ENCODE results near the gene VSIG2.

The VSIG2 gene

DNA sequence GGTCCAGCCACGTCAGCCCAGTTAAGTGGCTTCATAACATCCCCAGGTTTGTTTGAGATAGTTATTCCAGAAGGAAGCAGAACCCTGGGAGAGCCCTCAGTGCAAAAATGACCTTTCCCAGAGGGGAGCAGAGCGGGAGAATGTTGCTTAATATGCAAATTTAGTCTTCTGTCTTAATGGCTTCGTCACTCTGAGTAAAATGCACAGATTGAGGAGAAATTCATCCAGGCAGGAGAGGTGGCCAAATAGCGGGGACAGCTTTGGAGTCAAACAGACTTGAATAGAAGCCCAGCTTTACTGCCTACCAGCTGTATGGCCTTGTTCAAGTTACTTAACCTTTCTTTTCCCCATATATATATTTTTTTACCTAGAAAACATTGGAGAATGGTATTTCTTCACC, 24.6 kb downstream of the VSIG2 start:
- no peak overlapping the region for H3K4me3 ChIP-seq (ENCODE audit: low read length)
- H3K4me1 ChIP-seq (ENCODE audit: control insufficient read depth, insufficient read depth, low read length) = peaks cover 13% of the 10 kb centered on the region
- no peaks in the 10 kb centered on the region for H3K36me3 ChIP-seq (ENCODE audit: insufficient read depth, low read length)
- H3K9ac ChIP-seq (ENCODE audit: low read depth, low read length) = no peak overlapping the region
- peaks cover 28% of the 10 kb centered on the region for H3K27me3 ChIP-seq (ENCODE audit: control insufficient read depth, insufficient read depth, low read length)
- H3K9me3 ChIP-seq (replicated peaks; ENCODE audit: low read length) = no peaks in the 10 kb centered on the region
- no peak overlapping the region for H3K4me2 ChIP-seq (ENCODE audit: low read length)

GRCh38 chr11:124725719-124726105, 26.3 kb downstream of the VSIG2 start:
- Histone ChIP-seq H3K4me3 (ENCODE audit: low read length) (peak overlapping the region; percentile 14), H3K4me1 (ENCODE audit: control insufficient read depth, insufficient read depth, low read length) (peaks cover 13% of the 10 kb centered on the region), H3K9me3 (replicated peaks; ENCODE audit: low read length) (no peaks in the 10 kb centered on the region), H3K4me2 (ENCODE audit: low read length) (peak overlapping the region; percentile 29), H3K36me3 (ENCODE audit: insufficient read depth, low read length) (no peaks in the 10 kb centered on the region), H3K9ac (ENCODE audit: low read depth, low read length) (no peak overlapping the region), H3K27me3 (ENCODE audit: control insufficient read depth, insufficient read depth, low read length) (peaks cover 46% of the 10 kb centered on the region)

GRCh38 chr11:124724979-124725718, 26.9 kb downstream of the VSIG2 start:
- H3K27me3 ChIP-seq (ENCODE audit: control insufficient read depth, insufficient read depth, low read length) = peaks cover 48% of the 10 kb centered on the region
- no peaks in the 10 kb centered on the region for H3K9me3 ChIP-seq (replicated peaks; ENCODE audit: low read length)
- H3K4me2 ChIP-seq (ENCODE audit: low read length) = peak overlapping the region; percentile 29
- no peak overlapping the region for H3K4me3 ChIP-seq (ENCODE audit: low read length)
- peaks cover 13% of the 10 kb centered on the region for H3K4me1 ChIP-seq (ENCODE audit: control insufficient read depth, insufficient read depth, low read length)
- no peak overlapping the region for H3K9ac ChIP-seq (ENCODE audit: low read depth, low read length)
- no peaks in the 10 kb centered on the region for H3K36me3 ChIP-seq (ENCODE audit: insufficient read depth, low read length)

GRCh38 chr11:124722176-124722575, 29.9 kb downstream of the VSIG2 start:
- no peak overlapping the region for H3K4me2 ChIP-seq (ENCODE audit: low read length)
- no peak overlapping the region for H3K9ac ChIP-seq (ENCODE audit: low read depth, low read length)
- no peak overlapping the region for H3K4me3 ChIP-seq (ENCODE audit: low read length)
- H3K4me1 ChIP-seq (ENCODE audit: control insufficient read depth, insufficient read depth, low read length) = peaks cover 23% of the 10 kb centered on the region
- H3K36me3 ChIP-seq (ENCODE audit: insufficient read depth, low read length) = no peaks in the 10 kb centered on the region
- no peaks in the 10 kb centered on the region for H3K9me3 ChIP-seq (replicated peaks; ENCODE audit: low read length)
- peaks cover 67% of the 10 kb centered on the region for H3K27me3 ChIP-seq (ENCODE audit: control insufficient read depth, insufficient read depth, low read length)

GRCh38 chr11:124719534-124719933, 32.5 kb downstream of the VSIG2 start:
- Histone ChIP-seq H3K36me3 (ENCODE audit: insufficient read depth, low read length) (no peaks in the 10 kb centered on the region), H3K27me3 (ENCODE audit: control insufficient read depth, insufficient read depth, low read length) (peaks cover 81% of the 10 kb centered on the region), H3K9me3 (replicated peaks; ENCODE audit: low read length) (no peaks in the 10 kb centered on the region), H3K4me1 (ENCODE audit: control insufficient read depth, insufficient read depth, low read length) (peaks cover 10% of the 10 kb centered on the region), H3K9ac (ENCODE audit: low read depth, low read length) (no peak overlapping the region), H3K4me3 (ENCODE audit: low read length) (no peak overlapping the region), H3K4me2 (ENCODE audit: low read length) (no peak overlapping the region)

DNA sequence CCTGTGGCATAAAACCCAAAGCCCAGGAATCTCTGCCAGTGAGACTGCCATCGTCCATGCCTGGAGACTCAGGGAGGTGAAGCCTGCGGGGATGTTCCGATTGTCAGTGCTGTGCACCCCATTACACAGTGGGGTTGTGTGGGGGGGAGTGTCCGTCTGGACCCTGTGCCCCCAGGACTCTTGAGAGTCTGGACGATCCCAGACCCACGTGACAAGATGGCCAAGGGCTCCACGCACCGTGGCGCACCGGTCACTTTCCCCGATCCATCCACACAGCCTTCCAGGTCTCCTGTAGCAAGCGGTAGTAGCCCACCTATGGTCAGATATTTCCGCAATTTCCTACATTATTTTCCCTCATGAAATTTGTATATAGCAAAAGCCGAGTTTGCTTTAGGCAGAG, 33.3 kb downstream of the VSIG2 start:
- H3K4me1 ChIP-seq (ENCODE audit: control insufficient read depth, insufficient read depth, low read length) = peaks cover 10% of the 10 kb centered on the region
- no peak overlapping the region for H3K9ac ChIP-seq (ENCODE audit: low read depth, low read length)
- no peaks in the 10 kb centered on the region for H3K9me3 ChIP-seq (replicated peaks; ENCODE audit: low read length)
- H3K4me2 ChIP-seq (ENCODE audit: low read length) = peak overlapping the region; percentile 90
- peaks cover 81% of the 10 kb centered on the region for H3K27me3 ChIP-seq (ENCODE audit: control insufficient read depth, insufficient read depth, low read length)
- no peaks in the 10 kb centered on the region for H3K36me3 ChIP-seq (ENCODE audit: insufficient read depth, low read length)
- H3K4me3 ChIP-seq (ENCODE audit: low read length) = no peak overlapping the region

GRCh38 chr11:124717786-124718651, 34.0 kb downstream of the VSIG2 start:
- peak overlapping the region; percentile 31 for H3K9ac ChIP-seq (ENCODE audit: low read depth, low read length)
- peaks cover 10% of the 10 kb centered on the region for H3K4me1 ChIP-seq (ENCODE audit: control insufficient read depth, insufficient read depth, low read length)
- H3K4me3 ChIP-seq (ENCODE audit: low read length) = peak overlapping the region; percentile 71
- no peaks in the 10 kb centered on the region for H3K9me3 ChIP-seq (replicated peaks; ENCODE audit: low read length)
- H3K36me3 ChIP-seq (ENCODE audit: insufficient read depth, low read length) = no peaks in the 10 kb centered on the region
- peak overlapping the region; percentile 90 for H3K4me2 ChIP-seq (ENCODE audit: low read length)
- peaks cover 75% of the 10 kb centered on the region for H3K27me3 ChIP-seq (ENCODE audit: control insufficient read depth, insufficient read depth, low read length)

DNA sequence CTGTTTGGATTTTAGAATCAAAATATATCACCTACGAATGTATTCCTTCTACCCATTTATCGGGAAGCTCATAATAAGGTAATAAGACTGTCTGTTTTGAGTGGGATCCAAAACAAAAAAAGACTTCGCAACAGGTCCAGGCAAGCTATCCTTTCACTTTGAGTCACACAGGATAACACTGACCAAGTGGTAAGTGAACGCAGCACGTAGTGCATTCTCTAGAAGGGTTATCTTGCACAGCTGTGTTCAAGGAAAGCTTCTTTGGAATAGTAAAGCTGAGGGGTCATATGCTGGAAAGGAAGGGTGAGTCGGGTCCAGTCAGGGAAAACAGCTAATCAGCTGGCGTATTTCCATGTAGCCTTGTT, 34.7 kb downstream of the VSIG2 start:
- H3K4me1 ChIP-seq (ENCODE audit: control insufficient read depth, insufficient read depth, low read length) = peaks cover 10% of the 10 kb centered on the region
- H3K4me3 ChIP-seq (ENCODE audit: low read length) = peak overlapping the region; percentile 71
- peak overlapping the region; percentile 90 for H3K4me2 ChIP-seq (ENCODE audit: low read length)
- no peaks in the 10 kb centered on the region for H3K9me3 ChIP-seq (replicated peaks; ENCODE audit: low read length)
- H3K36me3 ChIP-seq (ENCODE audit: insufficient read depth, low read length) = no peaks in the 10 kb centered on the region
- H3K9ac ChIP-seq (ENCODE audit: low read depth, low read length) = no peak overlapping the region
- H3K27me3 ChIP-seq (ENCODE audit: control insufficient read depth, insufficient read depth, low read length) = peaks cover 72% of the 10 kb centered on the region

GRCh38 chr11:124716591-124716990, 35.5 kb downstream of the VSIG2 start:
- Histone ChIP-seq H3K9ac (ENCODE audit: low read depth, low read length) (no peak overlapping the region), H3K4me1 (ENCODE audit: control insufficient read depth, insufficient read depth, low read length) (peaks cover 10% of the 10 kb centered on the region), H3K9me3 (replicated peaks; ENCODE audit: low read length) (no peaks in the 10 kb centered on the region), H3K36me3 (ENCODE audit: insufficient read depth, low read length) (no peaks in the 10 kb centered on the region), H3K4me2 (ENCODE audit: low read length) (no peak overlapping the region), H3K4me3 (ENCODE audit: low read length) (no peak overlapping the region), H3K27me3 (ENCODE audit: control insufficient read depth, insufficient read depth, low read length) (peaks cover 67% of the 10 kb centered on the region)

- Histone ChIP-seq H3K4me1 (ENCODE audit: control insufficient read depth, insufficient read depth, low read length) (no peaks in the 10 kb centered on the region), H3K36me3 (ENCODE audit: insufficient read depth, low read length) (no peaks in the 10 kb centered on the region), H3K4me2 (ENCODE audit: low read length) (no peak overlapping the region), H3K4me3 (ENCODE audit: low read length) (no peak overlapping the region), H3K9me3 (replicated peaks; ENCODE audit: low read length) (no peaks in the 10 kb centered on the region), H3K9ac (ENCODE audit: low read depth, low read length) (no peak overlapping the region), H3K27me3 (ENCODE audit: control insufficient read depth, insufficient read depth, low read length) (peaks cover 36% of the 10 kb centered on the region)
Measured at GRCh38 chr11:124712392-124712791, 39.7 kb downstream of the VSIG2 start.

- no peak overlapping the region for H3K9ac ChIP-seq (ENCODE audit: low read depth, low read length)
Measured at GRCh38 chr11:124707829-124708228, 44.2 kb downstream of the VSIG2 start.

More at GRCh38 chr11:124707829-124708228, 44.2 kb downstream of the VSIG2 start:
- Histone ChIP-seq H3K4me3 (ENCODE audit: low read length) (no peak overlapping the region), H3K36me3 (ENCODE audit: insufficient read depth, low read length) (no peaks in the 10 kb centered on the region), H3K4me2 (ENCODE audit: low read length) (no peak overlapping the region), H3K4me1 (ENCODE audit: control insufficient read depth, insufficient read depth, low read length) (no peaks in the 10 kb centered on the region), H3K27me3 (ENCODE audit: control insufficient read depth, insufficient read depth, low read length) (peaks cover 29% of the 10 kb centered on the region), H3K9me3 (replicated peaks; ENCODE audit: low read length) (no peaks in the 10 kb centered on the region)

Data from skeletal muscle satellite cell (primary cell).